Measurements from ENCODE around the gene AKAP9. TPM values are rescaled to one million over a fixed set of nuclear protein-coding genes. Genes with fewer than 3 reads are reported as not detected.

Gene AKAP9
- polyA plus RNA-seq, 1 experiment, result 24.3 TPM

DNA sequence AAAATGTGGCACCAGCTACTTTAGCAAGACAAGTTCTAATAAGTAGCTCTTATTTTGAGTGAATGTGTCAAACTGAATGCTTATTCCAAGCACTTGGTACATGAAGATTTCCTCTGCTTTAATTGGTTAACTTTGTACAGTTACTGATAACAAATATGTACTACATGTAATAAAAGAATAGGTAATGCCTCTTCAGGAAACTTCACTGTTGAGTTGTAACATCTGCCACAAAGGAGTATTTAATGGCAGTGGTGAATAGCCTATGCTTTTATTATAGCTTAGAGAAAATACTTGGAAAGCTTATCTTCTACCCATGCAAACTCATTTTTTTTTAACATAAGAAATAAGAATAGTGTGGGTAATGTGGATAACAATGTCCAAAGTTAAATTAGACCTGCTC is 111.0 kb downstream of the AKAP9 start:
- POLR2A ChIA-PET, result no interaction called here
- Histone ChIP-seq H3K27me3 (ENCODE audit: control insufficient read depth, insufficient read depth, low read length) (no peaks in the 10 kb centered on the region), H3K27ac (ENCODE audit: low read depth, low read length) (no peak overlapping the region), H3K9me3 (ENCODE audit: control insufficient read depth, insufficient read depth, low read length) (no peaks in the 10 kb centered on the region), H3K4me3 (ENCODE audit: low read depth, low read length) (no peak overlapping the region)
- DNase-seq (ENCODE audit: low read depth, low spot score), result no peak
- CTCF ChIA-PET, result no interaction called here
- TF ChIP-seq, protein P1, sequence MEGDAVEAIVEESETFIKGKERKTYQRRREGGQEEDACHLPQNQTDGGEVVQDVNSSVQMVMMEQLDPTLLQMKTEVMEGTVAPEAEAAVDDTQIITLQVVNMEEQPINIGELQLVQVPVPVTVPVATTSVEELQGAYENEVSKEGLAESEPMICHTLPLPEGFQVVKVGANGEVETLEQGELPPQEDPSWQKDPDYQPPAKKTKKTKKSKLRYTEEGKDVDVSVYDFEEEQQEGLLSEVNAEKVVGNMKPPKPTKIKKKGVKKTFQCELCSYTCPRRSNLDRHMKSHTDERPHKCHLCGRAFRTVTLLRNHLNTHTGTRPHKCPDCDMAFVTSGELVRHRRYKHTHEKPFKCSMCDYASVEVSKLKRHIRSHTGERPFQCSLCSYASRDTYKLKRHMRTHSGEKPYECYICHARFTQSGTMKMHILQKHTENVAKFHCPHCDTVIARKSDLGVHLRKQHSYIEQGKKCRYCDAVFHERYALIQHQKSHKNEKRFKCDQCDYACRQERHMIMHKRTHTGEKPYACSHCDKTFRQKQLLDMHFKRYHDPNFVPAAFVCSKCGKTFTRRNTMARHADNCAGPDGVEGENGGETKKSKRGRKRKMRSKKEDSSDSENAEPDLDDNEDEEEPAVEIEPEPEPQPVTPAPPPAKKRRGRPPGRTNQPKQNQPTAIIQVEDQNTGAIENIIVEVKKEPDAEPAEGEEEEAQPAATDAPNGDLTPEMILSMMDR (IDR thresholded peaks at IDR 0.05; ENCODE audit: low read depth, low read length), result no peak

DNA sequence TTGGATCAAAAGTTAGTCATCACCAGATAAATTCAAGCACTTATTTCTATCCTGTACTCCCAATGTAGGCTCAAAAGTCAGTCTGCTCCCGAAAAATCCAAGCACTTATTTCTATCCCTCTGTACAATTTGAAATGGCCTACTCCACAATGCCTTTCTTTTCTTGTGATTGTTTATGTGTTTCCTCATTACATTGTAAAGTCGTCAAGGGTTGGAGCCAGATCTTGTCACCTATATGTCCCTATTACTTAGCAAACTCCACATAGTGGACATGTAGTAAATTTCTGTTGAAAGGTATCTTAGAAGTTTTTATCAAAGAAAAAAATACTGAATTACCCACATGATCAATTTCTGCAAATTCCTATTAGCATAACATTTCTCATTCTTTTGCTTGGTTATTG is 111.5 kb downstream of the AKAP9 start:
- H3K27me3 ChIP-seq (ENCODE audit: control insufficient read depth, insufficient read depth, low read length), result no peaks in the 10 kb centered on the region
- H3K27ac ChIP-seq (ENCODE audit: low read depth, low read length), result no peak overlapping the region
- TF ChIP-seq, protein P1 (IDR thresholded peaks at IDR 0.05; ENCODE audit: low read depth, low read length), result no peak
- H3K4me3 ChIP-seq (ENCODE audit: low read depth, low read length), result no peak overlapping the region
- POLR2A ChIA-PET, result no interaction called here
- CTCF ChIA-PET, result interaction anchor here (1.4 kb wide), 1 partner anchor 222 kb away, joined by 4 read pairs; no protein-coding TSS in a partner anchor
- no peaks in the 10 kb centered on the region for H3K9me3 ChIP-seq (ENCODE audit: control insufficient read depth, insufficient read depth, low read length)
- DNase-seq (ENCODE audit: low read depth, low spot score), result no peak

DNA sequence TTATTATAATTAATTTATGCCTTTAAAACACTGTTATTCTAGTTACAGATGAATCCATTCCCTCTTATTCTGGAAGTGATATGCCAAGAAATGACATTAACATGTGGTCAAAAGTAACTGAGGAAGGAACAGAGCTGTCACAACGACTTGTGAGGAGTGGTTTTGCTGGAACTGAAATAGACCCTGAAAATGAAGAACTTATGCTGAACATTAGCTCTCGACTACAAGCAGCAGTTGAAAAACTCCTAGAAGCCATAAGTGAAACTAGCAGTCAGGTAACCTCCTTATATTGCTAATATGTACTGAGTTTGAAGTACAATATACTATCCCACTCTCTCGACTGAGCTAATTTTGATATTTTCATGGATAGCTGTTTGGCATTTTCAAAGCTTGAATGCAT is 112.0 kb downstream of the AKAP9 start:
- POLR2A ChIA-PET, result no interaction called here
- CTCF ChIA-PET, result interaction anchor here (1.4 to 1.6 kb wide), 2 partner anchors 172 to 223 kb away, joined by 4 to 6 read pairs; no protein-coding TSS in a partner anchor
- TF ChIP-seq, protein P1 (IDR thresholded peaks at IDR 0.05; ENCODE audit: low read depth, low read length), result no peak

DNA sequence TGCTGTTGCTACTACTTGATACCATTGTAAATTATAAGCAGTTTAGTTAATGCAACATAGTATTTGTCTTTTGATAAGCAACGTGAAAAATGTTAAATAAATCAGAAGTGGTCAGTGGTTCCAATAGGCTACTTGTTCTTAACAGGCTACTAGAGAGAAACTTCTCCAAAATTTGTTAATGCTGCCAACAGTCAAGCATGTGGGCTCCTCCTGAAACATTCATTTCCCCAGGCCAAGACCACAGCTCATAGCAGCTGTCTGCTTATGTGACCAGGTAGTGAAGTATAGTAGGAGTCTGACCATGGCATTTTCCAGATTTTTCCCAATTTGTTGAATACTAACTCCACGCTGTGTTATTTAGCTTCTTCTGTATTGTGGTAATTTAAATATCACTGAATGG is 112.7 kb downstream of the AKAP9 start:
- POLR2A ChIA-PET, result no interaction called here
- DNase-seq (ENCODE audit: low read depth, low spot score), result no peak
- H3K27me3 ChIP-seq (ENCODE audit: control insufficient read depth, insufficient read depth, low read length), result no peaks in the 10 kb centered on the region
- no peak overlapping the region for H3K27ac ChIP-seq (ENCODE audit: low read depth, low read length)
- no peak overlapping the region for H3K4me3 ChIP-seq (ENCODE audit: low read depth, low read length)
- CTCF ChIA-PET, result interaction anchor here (1.4 to 1.6 kb wide), 2 partner anchors 172 to 223 kb away, joined by 4 to 6 read pairs; no protein-coding TSS in a partner anchor
- TF ChIP-seq, protein P1 (IDR thresholded peaks at IDR 0.05; ENCODE audit: low read depth, low read length), result no peak
- no peaks in the 10 kb centered on the region for H3K9me3 ChIP-seq (ENCODE audit: control insufficient read depth, insufficient read depth, low read length)

More for the DNA sequence above, 112.0 kb downstream of the AKAP9 start:
- no peaks in the 10 kb centered on the region for H3K27me3 ChIP-seq (ENCODE audit: control insufficient read depth, insufficient read depth, low read length)
- DNase-seq (ENCODE audit: low read depth, low spot score), result no peak
- no peak overlapping the region for H3K4me3 ChIP-seq (ENCODE audit: low read depth, low read length)
- no peak overlapping the region for H3K27ac ChIP-seq (ENCODE audit: low read depth, low read length)
- H3K9me3 ChIP-seq (ENCODE audit: control insufficient read depth, insufficient read depth, low read length), result no peaks in the 10 kb centered on the region

DNA sequence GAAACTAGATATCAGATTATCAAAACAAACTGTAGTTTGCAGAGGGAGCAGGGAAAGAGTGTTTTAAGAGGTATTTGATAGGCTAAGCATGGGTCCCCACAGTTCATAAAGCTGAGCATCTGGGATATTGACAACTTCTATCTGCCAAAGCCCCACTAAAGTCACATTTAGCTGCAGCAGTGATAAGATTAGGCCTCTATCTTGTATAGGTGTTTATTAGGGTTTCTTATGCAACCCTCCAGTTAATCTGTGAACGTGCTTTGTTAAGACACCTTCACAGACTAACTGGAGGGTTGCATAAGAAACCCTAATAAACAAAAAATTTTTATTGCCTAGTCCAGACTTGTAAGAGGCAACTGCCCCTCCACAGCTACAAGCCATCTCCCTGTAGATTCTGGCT is 115.6 kb downstream of the AKAP9 start:
- Histone ChIP-seq H3K4me3 (ENCODE audit: low read depth, low read length) (no peak overlapping the region), H3K27me3 (ENCODE audit: control insufficient read depth, insufficient read depth, low read length) (no peaks in the 10 kb centered on the region), H3K9me3 (ENCODE audit: control insufficient read depth, insufficient read depth, low read length) (no peaks in the 10 kb centered on the region), H3K27ac (ENCODE audit: low read depth, low read length) (no peak overlapping the region)
- no peak for DNase-seq (ENCODE audit: low read depth, low spot score)
- TF ChIP-seq, protein P1 (IDR thresholded peaks at IDR 0.05; ENCODE audit: low read depth, low read length), result no peak
- ChIA-PET POLR2A (no interaction called here), CTCF (no interaction called here)

Measured in AG04450 (cell line).